Activated naive CD4-positive, alpha-beta T cell treated with anti-CD3 and anti-CD28 coated beads, Interleukin-2, amount 50 U/mL, for 16 hours (primary cell): ENCODE results near the gene IQCM.

Experiments
- DNase-seq: peaks from one replicate; pipeline ENCODE4 v3.0.0-alpha.2; 2020

The IQCM gene

DNA sequence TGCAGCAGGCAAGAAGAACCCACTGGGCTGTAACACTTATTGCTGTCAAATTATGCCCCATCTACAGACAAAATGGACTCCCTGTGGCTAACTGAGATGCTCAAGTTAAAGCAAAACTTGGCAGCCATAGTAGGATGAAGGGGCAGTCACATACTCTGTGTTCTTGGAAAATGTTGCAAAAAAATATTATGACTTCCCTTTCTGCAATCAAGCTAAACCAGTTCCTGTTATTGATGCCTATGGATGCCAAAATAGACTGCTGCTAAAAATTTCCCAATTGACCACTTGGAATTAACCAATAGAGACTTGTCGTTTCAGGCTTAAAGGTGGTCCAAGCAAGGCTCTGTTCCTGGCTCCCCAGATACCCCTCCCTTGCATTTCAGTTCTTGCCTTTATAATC lies 49.5 kb downstream of the IQCM start:
- DNase-seq, result no peak

DNA sequence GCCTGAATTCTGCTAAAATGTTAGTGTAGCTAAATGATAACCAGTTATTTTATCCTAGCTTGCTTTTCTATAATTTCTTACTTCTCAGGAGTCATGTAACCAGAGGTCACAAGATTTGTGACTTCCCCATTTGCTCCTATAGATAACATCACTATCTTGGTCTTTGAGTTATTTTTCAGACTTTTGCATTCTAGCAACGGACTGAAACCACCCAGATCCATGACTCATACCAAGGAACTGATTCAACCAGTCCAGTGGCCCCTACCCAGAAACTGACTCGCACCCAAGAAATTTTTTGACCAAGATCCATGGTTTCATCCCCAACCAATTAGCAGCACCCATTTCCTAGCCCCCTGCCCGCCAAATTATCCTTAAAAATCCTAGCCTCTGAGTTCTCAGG lies 50.0 kb downstream of the IQCM start:
- no peak for DNase-seq

DNA sequence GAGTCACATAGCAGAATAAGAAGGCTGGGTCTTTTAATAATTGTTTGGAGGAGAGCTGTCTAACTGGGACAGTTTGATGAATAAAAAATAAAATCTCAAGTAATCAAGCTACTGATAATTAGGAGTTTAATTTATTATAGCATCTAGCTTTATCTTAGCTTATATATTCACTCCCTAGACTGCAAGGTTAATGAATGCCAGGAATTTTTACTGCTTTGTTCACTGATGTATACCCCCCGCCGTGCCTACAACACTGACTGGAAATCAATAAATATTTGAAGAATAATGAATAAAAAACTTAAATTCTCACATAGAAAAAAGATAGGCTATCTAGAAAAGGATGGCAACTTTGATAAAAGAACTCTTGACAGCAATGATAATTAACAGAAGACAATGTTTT lies 59.7 kb downstream of the IQCM start:
- DNase-seq, result no peak

DNA sequence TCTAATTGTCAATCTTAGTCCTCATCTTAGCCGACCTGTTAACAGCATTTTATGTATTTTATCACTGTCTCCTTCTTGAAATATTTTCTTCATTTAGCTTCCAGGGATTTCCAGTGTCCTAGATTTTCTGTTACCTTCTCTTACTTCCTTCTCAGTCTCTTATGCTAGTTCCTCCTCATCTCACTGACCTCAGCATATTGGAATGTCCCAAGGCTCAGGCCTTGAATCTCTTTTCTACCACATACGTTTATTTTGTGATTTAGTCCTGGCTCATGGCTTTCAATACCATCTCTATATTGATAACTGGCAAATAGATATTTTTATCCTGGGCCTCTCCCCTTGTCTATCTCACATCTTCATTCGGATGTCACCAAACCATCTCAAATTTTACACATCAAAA lies 61.1 kb downstream of the IQCM start:
- no peak for DNase-seq

DNA sequence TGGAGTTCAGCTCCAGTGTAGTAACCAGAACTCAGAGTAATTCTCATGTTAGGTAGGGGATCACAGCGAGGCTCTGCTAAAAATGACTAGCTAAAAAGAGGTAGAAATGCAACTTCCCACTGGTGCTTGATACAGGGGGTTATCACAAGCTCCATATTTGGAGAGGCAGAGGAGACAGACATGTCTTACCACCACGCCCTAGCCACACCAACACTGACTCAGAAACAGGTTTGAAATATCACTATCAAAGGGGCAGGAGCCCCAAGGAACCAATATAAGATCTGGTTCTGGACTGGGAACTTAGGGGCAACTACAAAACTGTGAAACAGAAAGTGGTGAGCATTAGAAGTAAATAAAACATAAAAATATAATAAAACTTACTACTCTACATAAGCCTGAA lies 62.9 kb downstream of the IQCM start:
- no peak for DNase-seq

DNA sequence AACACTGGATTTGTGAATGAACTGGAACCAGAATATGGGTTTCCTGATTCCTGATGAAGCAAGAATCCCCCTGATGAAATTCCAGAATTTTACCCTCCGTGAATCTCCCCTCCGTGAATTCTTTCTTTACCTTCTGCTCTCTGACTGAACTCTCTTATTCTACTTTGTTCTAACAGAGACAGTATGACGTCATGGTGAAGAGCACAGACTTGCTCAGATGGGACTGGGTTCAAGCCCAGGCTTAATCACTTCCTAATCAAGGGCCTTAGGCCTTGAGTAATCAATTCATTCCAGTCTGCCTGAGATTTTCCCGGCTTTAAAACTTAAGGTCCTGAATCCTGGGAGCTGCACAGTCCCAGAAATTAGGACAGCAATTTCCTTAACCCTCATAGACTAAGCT lies 64.5 kb downstream of the IQCM start:
- no peak for DNase-seq

DNA sequence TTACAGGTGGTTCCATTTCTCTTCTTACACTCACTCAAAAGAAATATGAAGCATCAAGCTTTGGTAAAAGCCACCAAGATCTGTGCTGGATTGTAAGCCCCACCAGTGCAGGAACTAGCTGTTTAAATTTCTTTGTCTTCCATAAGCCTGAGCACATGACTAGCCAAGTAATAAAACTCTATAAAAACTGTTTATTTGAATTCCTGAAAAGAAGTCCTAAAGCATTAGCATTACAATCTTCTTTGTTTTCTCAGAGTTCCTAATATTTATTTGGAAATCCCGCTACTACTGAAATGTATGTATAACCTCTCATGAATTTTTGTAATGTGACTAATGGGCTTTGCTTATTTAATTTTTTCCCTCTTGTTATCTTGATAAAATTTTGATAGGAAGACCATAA lies 65.9 kb downstream of the IQCM start:
- no peak for DNase-seq

DNA sequence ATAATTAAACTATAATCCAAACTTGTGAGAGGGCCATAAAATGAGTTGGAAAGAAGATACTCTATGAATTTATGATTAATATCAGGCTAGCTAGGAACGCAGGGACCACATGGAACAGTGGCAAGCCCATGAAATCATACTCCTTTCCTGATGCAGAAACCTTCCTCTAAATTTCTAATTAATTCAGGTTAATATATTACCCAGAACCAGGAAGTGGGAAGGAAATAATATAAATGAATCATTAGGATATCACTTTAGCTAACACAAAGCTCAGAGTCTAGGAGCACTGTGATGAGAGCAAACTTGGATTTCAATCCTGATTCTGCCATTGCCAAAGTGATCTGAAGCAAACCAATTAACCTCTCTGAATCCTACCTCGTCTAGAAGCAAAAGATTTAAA lies 68.0 kb downstream of the IQCM start:
- no peak for DNase-seq

DNA sequence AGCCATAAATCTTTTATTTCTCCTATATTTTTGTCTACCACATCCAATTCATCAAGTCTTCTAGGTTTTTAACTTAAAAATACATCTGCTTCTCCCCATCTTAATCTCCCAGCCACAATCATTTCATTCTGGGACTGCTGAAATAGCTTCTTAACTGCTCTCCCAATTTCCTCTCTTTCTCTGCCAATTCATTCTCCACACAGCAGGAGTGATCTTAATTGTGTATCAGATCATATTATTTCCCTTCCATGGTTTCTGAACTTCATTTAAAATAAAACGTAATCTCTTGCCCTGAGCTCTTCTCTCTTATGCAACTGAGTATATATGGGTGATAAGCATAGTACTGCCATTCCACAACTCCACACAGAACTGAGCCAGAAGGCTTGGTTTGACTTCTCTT lies 69.4 kb downstream of the IQCM start:
- no peak for DNase-seq

DNA sequence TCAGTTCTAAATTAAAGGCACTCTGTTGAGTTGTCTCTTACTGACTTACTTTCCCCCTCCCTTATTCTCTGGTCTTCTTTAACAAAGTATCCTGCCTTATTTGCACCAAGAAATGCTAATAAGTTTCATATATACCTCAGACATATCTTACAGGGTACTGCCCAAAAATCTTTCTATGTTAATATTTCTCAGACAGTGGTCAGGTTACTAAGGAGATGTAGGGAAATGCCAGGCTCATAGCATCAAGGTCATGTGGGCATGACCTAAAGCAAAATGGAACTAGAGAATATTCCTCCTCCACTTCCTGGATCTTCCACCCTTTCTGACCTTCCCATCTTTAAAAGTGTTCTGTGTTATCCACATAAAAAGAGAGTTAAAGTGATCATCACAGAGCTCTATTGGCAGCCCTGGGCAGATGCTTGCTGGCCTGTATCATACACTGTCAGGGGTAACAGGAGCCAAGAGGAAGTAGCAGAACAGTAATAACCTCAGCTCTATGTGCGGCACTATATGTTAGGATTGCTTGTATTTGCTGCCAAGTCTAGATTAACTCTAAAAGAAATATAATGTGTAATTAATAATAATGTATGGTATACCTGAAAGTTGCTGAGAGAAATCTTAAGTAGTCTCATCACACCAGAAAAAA lies 74.3 kb downstream of the IQCM start:
- DNase-seq, result no peak

DNA sequence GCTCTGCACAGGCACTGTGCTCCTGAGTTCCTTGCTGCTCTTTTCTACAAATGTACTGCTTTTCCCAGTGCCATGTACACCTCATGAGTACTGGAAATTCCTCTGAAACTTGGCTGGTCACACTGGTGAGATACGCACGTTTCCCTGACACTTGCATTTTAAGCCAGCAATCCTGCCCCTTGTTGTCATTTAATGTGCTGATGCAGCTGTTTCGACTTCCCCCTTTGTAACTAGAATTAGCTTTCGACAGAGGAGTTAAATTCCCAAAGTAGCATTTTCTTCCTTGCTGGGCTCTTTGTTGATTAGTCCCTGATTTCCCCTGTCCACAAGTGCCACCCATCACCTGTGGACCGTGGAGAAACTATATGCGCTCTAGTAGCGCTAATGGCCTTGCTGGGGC lies 77.5 kb downstream of the IQCM start:
- no peak for DNase-seq

DNA sequence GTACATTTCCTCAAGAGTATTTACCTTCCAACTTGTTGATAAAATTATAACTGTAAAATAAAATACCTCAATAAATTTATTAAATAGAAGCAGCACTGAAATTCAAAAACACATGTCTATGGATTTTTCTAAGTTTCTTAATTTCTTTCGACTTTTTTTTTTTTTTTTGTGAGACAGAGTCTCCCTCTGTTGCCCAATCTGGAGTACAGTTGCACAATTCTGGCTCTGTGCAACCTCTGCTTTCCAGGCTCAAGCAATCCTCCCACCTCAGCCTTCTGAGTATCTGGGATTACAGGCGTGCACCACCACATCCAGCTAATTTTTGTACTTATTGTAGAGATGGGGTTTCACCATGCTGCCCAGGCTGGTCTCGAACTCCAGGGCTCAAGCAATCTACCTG lies 79.8 kb downstream of the IQCM start:
- DNase-seq, result no peak

DNA sequence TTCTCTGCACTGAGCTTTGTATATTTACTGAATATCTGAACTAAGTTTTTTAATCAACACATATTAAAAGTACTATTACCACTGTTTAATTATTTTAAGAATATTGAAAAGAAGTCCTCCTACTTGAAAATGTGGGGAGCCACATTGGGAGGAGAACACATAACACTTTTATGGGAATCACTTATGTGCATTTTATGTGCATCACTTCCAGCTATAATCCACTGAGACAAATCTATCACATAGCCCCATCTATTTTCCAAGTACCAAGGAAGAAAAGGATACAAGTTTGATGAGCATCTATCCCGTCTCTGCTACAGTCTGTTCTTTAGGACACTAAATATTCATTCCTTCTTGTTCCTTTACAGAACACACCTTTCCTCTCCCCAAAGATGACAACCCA lies 87.2 kb downstream of the IQCM start:
- no peak for DNase-seq

DNA sequence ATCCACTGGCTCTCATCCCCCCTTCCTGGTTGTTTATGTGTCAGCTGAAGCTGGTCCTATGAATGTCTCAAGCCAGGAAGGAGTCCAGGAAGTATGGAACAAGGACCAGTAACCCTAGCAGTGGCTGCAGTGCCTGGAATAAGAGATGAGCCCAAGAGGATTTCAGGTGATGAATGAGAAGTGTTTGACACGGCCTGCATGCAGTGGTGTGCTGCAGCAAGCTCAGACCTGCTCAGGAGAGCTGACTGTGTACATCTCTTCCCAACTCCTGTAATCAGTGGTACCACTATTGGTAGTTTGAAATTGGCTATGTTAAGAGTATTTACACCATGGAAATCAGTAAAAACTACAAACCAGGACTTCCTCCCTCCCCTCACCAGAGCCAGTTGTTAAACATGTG lies 88.0 kb downstream of the IQCM start:
- DNase-seq, result no peak

DNA sequence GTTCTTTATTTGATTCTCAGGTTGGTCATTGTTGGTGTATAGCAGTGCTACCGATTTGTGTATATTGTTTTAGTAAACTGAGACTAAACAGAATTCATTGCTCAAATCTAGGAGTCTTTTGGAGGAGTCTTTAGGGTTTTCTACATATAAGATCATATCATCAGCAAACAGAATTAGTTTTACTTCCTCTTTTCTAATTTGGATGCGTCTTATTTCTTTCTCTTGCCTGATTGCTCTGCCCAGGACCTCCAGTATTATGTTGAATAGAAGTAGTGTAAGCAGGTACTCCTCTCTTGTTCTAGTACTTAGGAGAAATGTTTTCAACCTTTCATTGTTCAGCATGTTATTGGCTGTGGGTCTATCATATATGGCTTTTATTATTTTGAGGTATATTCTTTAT lies 92.6 kb downstream of the IQCM start:
- DNase-seq, result no peak

DNA sequence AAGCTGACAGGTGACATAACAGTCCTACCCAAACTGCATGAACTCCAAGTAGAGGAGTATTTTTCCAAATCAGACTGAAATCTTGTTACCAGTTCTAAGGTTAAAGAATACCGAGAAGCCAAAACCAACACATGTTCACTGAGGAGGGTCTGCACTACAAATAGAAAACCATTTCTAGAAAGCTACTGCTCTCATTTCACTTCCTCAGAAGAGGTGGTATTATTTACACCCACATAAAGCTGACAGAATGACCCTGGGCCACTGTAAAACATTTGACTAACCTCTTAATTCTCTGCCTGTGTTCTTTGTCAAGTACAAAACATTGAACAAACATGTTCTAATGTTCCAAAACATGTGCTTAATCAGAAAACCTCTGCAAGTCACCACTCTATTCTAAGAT lies 95.8 kb downstream of the IQCM start:
- DNase-seq, result no peak

DNA sequence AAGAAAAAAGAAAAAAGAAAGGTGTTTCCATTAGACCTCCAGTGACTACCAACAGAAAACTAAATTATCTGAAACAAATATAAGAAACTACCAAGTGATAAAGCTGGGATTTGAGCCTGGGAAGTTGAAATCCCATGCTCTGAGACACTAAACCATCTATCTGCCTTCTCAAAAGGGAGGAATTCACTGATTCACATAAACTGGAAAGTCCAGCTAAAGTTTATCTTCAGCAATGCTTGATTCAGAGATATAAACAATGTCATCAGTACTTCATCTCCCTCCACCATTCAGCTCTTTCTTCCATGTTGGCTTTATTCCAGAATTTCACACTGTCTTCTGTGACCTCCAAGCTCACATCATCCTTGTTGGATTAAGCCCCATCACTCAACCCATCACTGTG lies 96.3 kb downstream of the IQCM start:
- no peak for DNase-seq

DNA sequence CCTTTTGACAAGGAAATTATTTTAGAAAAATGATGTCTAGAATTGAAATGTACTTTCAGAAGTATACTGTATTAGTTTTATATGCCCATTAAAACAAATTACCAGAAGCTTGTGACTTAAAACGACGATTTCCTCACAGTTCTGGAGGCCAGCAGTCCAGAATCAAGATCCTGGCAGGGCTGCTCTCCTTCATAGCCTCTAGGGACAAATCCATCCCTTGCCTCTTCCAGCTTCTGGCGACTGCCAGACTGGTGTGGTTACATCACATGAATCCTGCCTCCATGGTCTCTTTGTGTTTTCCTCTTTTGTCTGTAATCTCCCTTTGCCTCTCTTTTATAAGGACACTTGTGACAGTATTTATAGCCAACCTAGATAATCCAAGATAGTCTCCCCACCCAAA lies 97.1 kb downstream of the IQCM start:
- DNase-seq, result no peak

DNA sequence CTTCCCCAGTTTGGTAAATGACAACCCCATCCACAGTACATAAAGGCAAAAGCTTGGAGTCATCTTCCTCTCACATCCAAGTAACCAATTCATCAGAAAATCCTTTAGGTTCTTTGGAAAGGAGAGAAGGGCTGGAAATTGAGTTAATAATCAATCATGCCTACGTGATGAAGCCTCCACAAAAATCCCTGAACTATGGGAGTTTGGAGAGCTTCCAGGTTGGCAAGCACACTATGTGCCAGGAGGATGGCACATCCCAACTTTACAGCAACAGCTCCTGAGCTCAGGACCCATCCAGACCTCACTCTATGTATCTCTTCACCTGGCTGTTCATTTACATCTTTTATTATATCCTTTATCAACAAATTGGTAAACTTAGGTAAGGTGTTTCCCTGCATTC lies 98.9 kb downstream of the IQCM start:
- no peak for DNase-seq

DNA sequence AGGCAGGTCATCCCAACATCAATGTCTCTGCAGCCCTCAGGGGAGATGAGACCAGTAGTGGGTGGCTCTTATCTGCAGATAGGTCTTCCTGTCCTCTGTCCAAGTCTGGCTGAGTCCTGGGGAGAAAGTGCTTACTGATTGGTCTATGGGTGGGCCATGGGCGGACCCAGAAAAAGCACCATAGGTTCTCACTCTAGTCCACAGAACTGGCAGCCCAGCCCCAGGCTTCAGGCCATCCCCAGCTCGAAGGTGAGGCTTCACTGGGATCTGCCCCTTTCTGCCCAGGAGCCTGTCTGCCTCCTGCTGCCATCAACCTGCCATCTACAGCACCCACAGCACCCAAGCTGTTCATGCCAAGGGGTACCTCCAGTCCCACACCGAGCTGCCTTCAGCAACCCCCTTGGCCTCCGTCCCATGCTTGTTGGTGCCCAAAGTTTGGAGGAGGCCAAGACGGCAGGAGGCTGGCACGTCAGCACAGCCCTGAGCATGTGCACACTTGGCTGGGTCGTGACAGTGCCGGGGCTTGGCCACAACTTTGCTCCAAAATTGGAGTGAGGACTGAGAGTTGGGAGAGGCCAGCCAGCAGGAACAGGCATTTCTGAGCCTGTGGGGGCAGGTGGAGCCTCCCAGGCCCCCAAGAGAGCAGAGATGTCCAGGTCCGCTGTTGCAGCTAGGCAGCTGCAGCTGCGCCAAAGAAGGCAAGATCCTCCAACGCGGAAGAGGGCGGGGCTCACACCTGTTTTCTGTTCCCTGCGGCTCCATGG lies 99.6 kb downstream of the IQCM start:
- peak; percentile 9 for DNase-seq

DNA sequence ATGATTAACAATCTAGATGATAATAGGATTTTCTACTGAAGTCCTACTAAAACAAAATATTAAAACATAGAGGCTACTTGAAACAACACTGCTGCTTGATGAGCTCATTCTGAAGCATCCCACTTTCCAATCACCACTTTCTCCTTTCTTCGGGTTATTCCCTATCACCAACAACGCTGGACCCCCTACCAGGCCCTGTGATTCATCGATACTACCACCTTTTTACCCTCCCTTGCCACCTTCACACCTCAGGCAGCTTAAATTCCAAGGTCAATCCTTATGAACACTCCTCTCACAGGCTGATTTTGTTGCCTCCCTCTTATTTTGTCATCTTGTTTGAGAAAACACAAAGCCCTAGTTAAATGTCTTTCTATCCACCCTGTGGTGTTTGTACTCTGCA lies 102.6 kb downstream of the IQCM start:
- no peak for DNase-seq

DNA sequence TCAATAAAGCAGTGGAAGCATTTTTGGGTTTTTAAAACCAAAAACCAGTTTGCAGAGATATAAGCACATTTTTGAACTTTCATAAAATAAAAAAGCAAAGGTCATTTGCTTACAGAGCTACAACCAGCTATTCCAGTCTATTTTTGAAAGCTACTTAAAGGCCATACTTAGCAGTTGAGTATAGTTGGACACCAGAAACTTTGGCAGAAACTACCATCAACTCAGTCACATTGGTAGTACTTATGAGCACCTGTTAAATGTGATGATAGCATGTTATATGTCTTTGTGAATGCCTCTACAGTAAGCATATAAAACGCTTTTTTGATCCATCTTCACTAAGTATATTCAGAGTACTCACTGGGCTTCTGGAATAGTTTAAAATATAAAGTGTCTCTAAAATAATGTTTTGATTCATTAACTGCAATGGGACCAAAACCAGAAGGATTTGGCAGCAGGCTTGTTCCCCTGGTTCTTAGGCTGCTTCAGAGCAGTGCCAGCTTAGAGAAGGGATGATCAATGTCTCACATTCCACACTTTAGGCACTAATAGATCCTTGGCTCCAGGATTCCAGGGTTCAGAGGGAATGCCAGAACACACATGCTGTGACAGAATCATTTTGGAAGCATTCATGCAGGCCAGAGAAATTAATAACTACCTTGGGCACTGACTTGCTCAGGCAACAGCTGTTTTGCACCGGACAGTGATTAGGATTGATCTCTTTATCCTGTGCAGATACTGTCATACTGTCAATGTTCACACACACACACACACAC lies 103.9 kb downstream of the IQCM start:
- no peak for DNase-seq

DNA sequence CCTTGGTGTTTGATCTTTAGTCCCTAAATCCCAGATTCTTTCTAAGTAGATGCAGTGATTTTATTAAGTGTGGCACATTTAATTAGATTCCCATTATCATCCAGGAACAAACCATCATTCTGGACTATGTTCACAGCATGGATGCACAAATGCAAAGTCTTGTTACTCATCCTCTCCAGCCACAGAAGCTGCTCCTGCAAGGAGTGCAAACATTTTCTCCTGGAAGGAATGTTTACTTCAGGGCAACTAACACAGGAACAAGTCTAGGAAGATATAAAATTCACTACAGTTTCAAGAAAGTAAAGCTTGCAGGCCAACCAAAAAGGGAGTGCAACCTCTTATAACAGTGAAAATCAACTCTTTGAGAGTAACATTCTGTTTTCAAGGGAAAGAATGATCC lies 106.0 kb downstream of the IQCM start:
- DNase-seq, result no peak

DNA sequence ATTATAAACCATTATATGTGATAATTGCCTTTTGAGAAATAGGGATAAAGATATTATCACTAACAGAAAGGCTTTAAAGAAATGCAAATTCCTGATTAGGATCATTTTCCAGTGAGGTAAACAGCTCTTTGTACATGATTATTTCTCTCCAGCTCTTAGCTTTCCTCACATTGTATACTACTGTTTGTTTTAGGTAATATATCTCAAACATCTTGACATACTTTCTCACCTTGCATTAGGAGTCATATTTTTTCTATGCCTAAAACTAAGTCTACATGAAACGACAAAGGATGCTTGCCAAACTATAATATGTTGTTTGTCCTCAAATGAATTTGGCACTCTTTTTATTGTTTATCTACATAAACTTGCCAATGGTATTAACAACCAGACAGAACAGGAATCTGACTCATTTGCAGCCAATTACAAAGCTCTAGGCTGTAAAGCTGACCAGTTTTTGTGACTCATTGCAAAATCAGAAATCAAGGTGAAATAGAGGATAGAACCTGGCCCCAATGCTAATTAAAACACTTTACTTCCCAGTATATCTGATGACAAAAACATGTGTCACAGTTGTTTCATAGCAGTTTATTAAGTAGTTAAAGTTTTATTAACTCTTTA lies 107.0 kb downstream of the IQCM start:
- DNase-seq, result no peak
